B cell (primary cell): ENCODE measurements around the gene CHD9.

Experiments
- EZH2 ChIP-seq: IDR thresholded peaks from 2 replicates; pipeline ENCODE4 v1.6.1; 2012; ENCODE audit warnings: borderline replicate concordance, low read depth, mild to moderate bottlenecking, moderate library complexity, low read length; ENCODE audit not compliant: insufficient read depth, poor library complexity, severe bottlenecking
- TF ChIP-seq, protein P1 (sequence below): fragments of 200-600 bp; IDR thresholded peaks from one replicate; pipeline ENCODE4 v1.8.0; 2022; ENCODE audit warnings: antibody characterized with exemption, mild to moderate bottlenecking

DNA sequence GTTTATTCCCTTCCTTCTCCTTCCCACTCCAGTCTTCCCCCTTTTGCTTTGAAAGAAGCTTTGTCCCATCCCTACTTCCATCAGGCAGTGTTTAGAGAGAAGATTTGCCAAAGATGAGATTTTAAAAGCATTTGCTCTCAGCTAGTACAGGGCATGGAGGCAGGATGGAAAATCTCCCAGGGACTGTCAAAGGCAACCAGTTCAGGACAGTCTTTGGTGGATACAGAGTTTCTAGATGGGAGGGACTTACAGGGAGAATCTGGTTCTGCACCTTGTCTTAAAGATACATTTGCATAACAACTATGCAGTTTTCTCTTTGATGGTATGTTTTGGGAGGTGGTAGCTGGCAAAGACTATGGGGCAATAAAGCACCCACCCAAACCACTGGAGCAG, 26.2 kb downstream of the CHD9 start:
- TF ChIP-seq, protein P1, sequence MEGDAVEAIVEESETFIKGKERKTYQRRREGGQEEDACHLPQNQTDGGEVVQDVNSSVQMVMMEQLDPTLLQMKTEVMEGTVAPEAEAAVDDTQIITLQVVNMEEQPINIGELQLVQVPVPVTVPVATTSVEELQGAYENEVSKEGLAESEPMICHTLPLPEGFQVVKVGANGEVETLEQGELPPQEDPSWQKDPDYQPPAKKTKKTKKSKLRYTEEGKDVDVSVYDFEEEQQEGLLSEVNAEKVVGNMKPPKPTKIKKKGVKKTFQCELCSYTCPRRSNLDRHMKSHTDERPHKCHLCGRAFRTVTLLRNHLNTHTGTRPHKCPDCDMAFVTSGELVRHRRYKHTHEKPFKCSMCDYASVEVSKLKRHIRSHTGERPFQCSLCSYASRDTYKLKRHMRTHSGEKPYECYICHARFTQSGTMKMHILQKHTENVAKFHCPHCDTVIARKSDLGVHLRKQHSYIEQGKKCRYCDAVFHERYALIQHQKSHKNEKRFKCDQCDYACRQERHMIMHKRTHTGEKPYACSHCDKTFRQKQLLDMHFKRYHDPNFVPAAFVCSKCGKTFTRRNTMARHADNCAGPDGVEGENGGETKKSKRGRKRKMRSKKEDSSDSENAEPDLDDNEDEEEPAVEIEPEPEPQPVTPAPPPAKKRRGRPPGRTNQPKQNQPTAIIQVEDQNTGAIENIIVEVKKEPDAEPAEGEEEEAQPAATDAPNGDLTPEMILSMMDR = no peak
- TF ChIP-seq EZH2 = no peak
